ENCODE results near the gene ROGDI.

GRCh38 chr16:4769306-4769638 lies 33.2 kb downstream of the ROGDI start:
- TF ChIP-seq FOXM1 (IDR thresholded peaks at IDR 0.05; ENCODE audit: borderline replicate concordance): no peak
- no peak for TF ChIP-seq LEF1 (IDR thresholded peaks at IDR 0.05; ENCODE audit: borderline replicate concordance)
- no peak for TF ChIP-seq HDGF (IDR thresholded peaks at IDR 0.05; ENCODE audit: borderline replicate concordance)
- TF ChIP-seq FOXA1 (IDR thresholded peaks at IDR 0.05): no peak
- no peak for TF ChIP-seq TARDBP (IDR thresholded peaks at IDR 0.05)
- no peak for TF ChIP-seq ZNF384 (IDR thresholded peaks at IDR 0.05)
- no peak for TF ChIP-seq ELF4 (IDR thresholded peaks at IDR 0.05)
- TF ChIP-seq BHLHE40 (IDR thresholded peaks at IDR 0.05; ENCODE audit: borderline replicate concordance): no peak
